ENCODE data around the gene KANSL1. TPM values are rescaled to one million over a fixed set of nuclear protein-coding genes. Genes with fewer than 3 reads are reported as not detected.

Gene KANSL1
- total RNA-seq, 4 donors from 2014 or later: 80.3 to 201 (median 146) TPM

GRCh38 chr17:46212634-46213435, 19.6 kb upstream of the KANSL1 start:
- Histone ChIP-seq H3K4me3 (no peak overlapping the region), H3K36me3 (no peaks in the 10 kb centered on the region), H3K4me1 (peaks cover 0 to 29% (median 6%) of the 10 kb centered on the region in 4 donors), H3K9me3 (no peaks in the 10 kb centered on the region), H3K27ac (peak overlapping the region; percentile 39 to 67 (median 52)), H3K27me3 (no peaks in the 10 kb centered on the region)
- intact Hi-C loops (cut with DNase I; ENCODE audit: low total_unique reads) (loop anchor here (5.0 kb wide), 2 partner anchors 171 to 211 kb away; no protein-coding TSS in a partner anchor), in situ Hi-C loops (cut with MboI; ENCODE audit: low pct_ligation_motif_present in 1 of 4, low pct_unique_long_range_greater_than_20kb in 1 of 4, low sequenced_read_pairs in 3 of 4) (loop anchor here (5.0 to 25.0 kb wide), 4 partner anchors 171 to 884 kb away; no protein-coding TSS in a partner anchor)
- peak; percentile 68 for DNase-seq
- TF ChIP-seq EP300 (IDR thresholded peaks at IDR 0.05; ENCODE audit: low read depth): no peak
- peak; percentile 70 to 93 (median 74) for TF ChIP-seq CTCF (IDR thresholded peaks at IDR 0.05)
- TF ChIP-seq POLR2AphosphoS5 (IDR thresholded peaks at IDR 0.05): no peak
- no peak for TF ChIP-seq POLR2A (IDR thresholded peaks at IDR 0.05)
- WGBS, 2 donors (ENCODE audit: low coverage in 1 of 2): 37 to 51% methylated on average over 6 to 11 of the region's 11 CpGs

- H3K36me3 ChIP-seq: peaks cover 0 to 5% (median 0%) of the 10 kb centered on the region in 4 donors
- in situ Hi-C loops (cut with MboI; ENCODE audit: low pct_ligation_motif_present in 1 of 4, low pct_unique_long_range_greater_than_20kb in 1 of 4, low sequenced_read_pairs in 3 of 4): loop anchor here in 1 of 4 donors (25.0 kb wide), 1 partner anchor 172 kb away; no protein-coding TSS in a partner anchor
- peaks cover 0 to 30% (median 6%) of the 10 kb centered on the region in 4 donors for H3K4me1 ChIP-seq
- H3K9me3 ChIP-seq: no peaks in the 10 kb centered on the region
- WGBS, 2 donors (ENCODE audit: low coverage in 1 of 2): 93% methylated on average over 6 to 8 of the region's 8 CpGs
- no peaks in the 10 kb centered on the region for H3K27me3 ChIP-seq
- intact Hi-C loops (cut with DNase I; ENCODE audit: low total_unique reads): no loop called here
- TF ChIP-seq EP300 (IDR thresholded peaks at IDR 0.05; ENCODE audit: low read depth) (no peak), POLR2A (IDR thresholded peaks at IDR 0.05) (no peak), POLR2AphosphoS5 (IDR thresholded peaks at IDR 0.05) (no peak), CTCF (IDR thresholded peaks at IDR 0.05) (no peak)
- no peak overlapping the region for H3K4me3 ChIP-seq
- no peak for DNase-seq
- H3K27ac ChIP-seq: no peak overlapping the region
These were observed 15.8 kb upstream of the KANSL1 start for GRCh38 chr17:46208997-46209396.

- Histone ChIP-seq H3K27ac (no peak overlapping the region), H3K27me3 (no peaks in the 10 kb centered on the region), H3K36me3 (peaks cover 0 to 5% (median 0%) of the 10 kb centered on the region in 4 donors), H3K4me3 (no peak overlapping the region), H3K9me3 (no peaks in the 10 kb centered on the region), H3K4me1 (peaks cover 9 to 38% (median 16%) of the 10 kb centered on the region in 4 donors)
- in situ Hi-C loops (cut with MboI; ENCODE audit: low pct_ligation_motif_present in 1 of 4, low pct_unique_long_range_greater_than_20kb in 1 of 4, low sequenced_read_pairs in 3 of 4): loop anchor here in 1 of 4 donors (25.0 kb wide), 1 partner anchor 169 kb away; no protein-coding TSS in a partner anchor
- TF ChIP-seq CTCF (IDR thresholded peaks at IDR 0.05): no peak
- TF ChIP-seq POLR2A (IDR thresholded peaks at IDR 0.05): no peak
- no peak for TF ChIP-seq EP300 (IDR thresholded peaks at IDR 0.05; ENCODE audit: low read depth)
- TF ChIP-seq POLR2AphosphoS5 (IDR thresholded peaks at IDR 0.05): no peak
- DNase-seq: no peak
- intact Hi-C loops (cut with DNase I; ENCODE audit: low total_unique reads): no loop called here
These were observed 12.7 kb upstream of the KANSL1 start for GRCh38 chr17:46205975-46206374.

- intact Hi-C loops (cut with DNase I; ENCODE audit: low total_unique reads) (no loop called here), in situ Hi-C loops (cut with MboI; ENCODE audit: low pct_ligation_motif_present in 1 of 4, low pct_unique_long_range_greater_than_20kb in 1 of 4, low sequenced_read_pairs in 3 of 4) (loop anchor here in 1 of 4 donors (25.0 kb wide), 1 partner anchor 165 kb away; no protein-coding TSS in a partner anchor)
- TF ChIP-seq EP300 (IDR thresholded peaks at IDR 0.05; ENCODE audit: low read depth) (no peak), POLR2A (IDR thresholded peaks at IDR 0.05) (no peak), CTCF (IDR thresholded peaks at IDR 0.05) (no peak), POLR2AphosphoS5 (IDR thresholded peaks at IDR 0.05) (no peak)
- 45 to 67% methylated on average over 2 of the region's 2 CpGs for WGBS, 2 donors (ENCODE audit: low coverage in 1 of 2)
- no peak for DNase-seq
- peaks cover 15 to 58% (median 27%) of the 10 kb centered on the region in 4 donors for H3K4me1 ChIP-seq
- H3K27ac ChIP-seq: peak overlapping the region; percentile 64 to 80 (median 72)
- H3K27me3 ChIP-seq: no peaks in the 10 kb centered on the region
- no peaks in the 10 kb centered on the region for H3K9me3 ChIP-seq
- peak overlapping the region in 1 of 4 donors; percentile 9 for H3K4me3 ChIP-seq
- peaks cover 0 to 5% (median 0%) of the 10 kb centered on the region in 4 donors for H3K36me3 ChIP-seq
These were observed 9.2 kb upstream of the KANSL1 start for GRCh38 chr17:46202424-46202823.

Data from transverse colon (tissue), 4 donors.